ENCODE results near the gene POLDIP2. TPM values are rescaled to one million over a fixed set of nuclear protein-coding genes. Genes with fewer than 3 reads are reported as not detected.

The POLDIP2 gene
- total RNA-seq, 1 experiment from 2014 or later = 105 TPM

GRCh38 chr17:28381141-28381825 lies 24.0 kb upstream of the POLDIP2 start:
- no peak for DNase-seq (ENCODE audit: unreplicated experiment)
- H3K9me3 Mint-ChIP-seq (ENCODE audit: unreplicated experiment) = no peaks in the 10 kb centered on the region
- no TSS peak for BruUV-seq (replicated peaks)
- intact Hi-C loops (cut with micrococcal nuclease) = no loop called here
- H3K4me3 Mint-ChIP-seq (ENCODE audit: unreplicated experiment) = no peak overlapping the region
- H3K36me3 Mint-ChIP-seq (ENCODE audit: insufficient read depth, unreplicated experiment) = peaks cover 13% of the 10 kb centered on the region
- CTCF ChIA-PET = interaction anchor here (0.6 to 3.2 kb wide), 4 partner anchors 17 to 141 kb away, joined by 3 to 11 read pairs (median 4); no protein-coding TSS in a partner anchor
- POLR2A ChIA-PET = interaction anchor here (0.7 to 3.4 kb wide), 14 partner anchors 12 to 217 kb away, joined by 3 to 40 read pairs (median 6); partner anchors contain the start of genes IFT20, POLDIP2, SLC46A1 and TNFAIP1
- TF ChIP-seq CTCF (IDR thresholded peaks at IDR 0.05; ENCODE audit: unreplicated experiment) = no peak
- no peak overlapping the region for H3K27ac Mint-ChIP-seq (ENCODE audit: low read depth, unreplicated experiment)
- no peaks in the 10 kb centered on the region for H3K27me3 Mint-ChIP-seq (ENCODE audit: insufficient read depth, unreplicated experiment)
- peaks cover 13% of the 10 kb centered on the region for H3K4me1 Mint-ChIP-seq (ENCODE audit: insufficient read depth, unreplicated experiment)

- H3K27me3 Mint-ChIP-seq (ENCODE audit: insufficient read depth, unreplicated experiment) = no peaks in the 10 kb centered on the region
These were observed 22.8 kb upstream of the POLDIP2 start for GRCh38 chr17:28379814-28380801.

DNA sequence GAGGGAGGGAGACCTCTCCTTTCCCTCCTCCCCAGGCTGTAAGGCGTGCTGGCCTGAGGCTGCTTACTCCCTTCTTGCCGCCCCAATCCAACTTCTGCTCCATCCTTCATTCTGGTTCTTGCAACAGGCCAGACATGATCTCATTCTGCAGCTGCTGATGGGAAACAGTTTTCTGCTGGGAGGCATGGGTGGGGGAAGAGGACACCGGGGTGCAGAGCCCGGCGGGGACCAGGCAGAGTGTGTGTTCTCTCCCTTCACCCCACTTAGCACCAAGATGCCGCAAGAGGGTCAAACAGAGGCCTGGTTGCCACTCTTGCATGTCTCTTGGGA lies 15.6 kb upstream of the POLDIP2 start:
- no peak overlapping the region for H3K27ac Mint-ChIP-seq (ENCODE audit: low read depth, unreplicated experiment)
- no peak for DNase-seq (ENCODE audit: unreplicated experiment)
- ChIA-PET CTCF (no interaction called here), POLR2A (interaction anchor here (0.7 to 2.7 kb wide), 3 partner anchors 16 to 34 kb away, joined by 3 to 9 read pairs (median 3); partner anchors contain the start of gene POLDIP2)
- H3K4me1 Mint-ChIP-seq (ENCODE audit: insufficient read depth, unreplicated experiment) = peaks cover 5% of the 10 kb centered on the region
- intact Hi-C loops (cut with micrococcal nuclease) = no loop called here
- TF ChIP-seq CTCF (IDR thresholded peaks at IDR 0.05; ENCODE audit: unreplicated experiment) = no peak
- H3K36me3 Mint-ChIP-seq (ENCODE audit: insufficient read depth, unreplicated experiment) = no peaks in the 10 kb centered on the region
- no TSS peak for BruUV-seq (replicated peaks)
- no peaks in the 10 kb centered on the region for H3K9me3 Mint-ChIP-seq (ENCODE audit: unreplicated experiment)
- peak overlapping the region; percentile 31 for H3K4me3 Mint-ChIP-seq (ENCODE audit: unreplicated experiment)
- no peaks in the 10 kb centered on the region for H3K27me3 Mint-ChIP-seq (ENCODE audit: insufficient read depth, unreplicated experiment)

More at GRCh38 chr17:28379814-28380801, 22.8 kb upstream of the POLDIP2 start:
- H3K4me3 Mint-ChIP-seq (ENCODE audit: unreplicated experiment) = no peak overlapping the region
- POLR2A ChIA-PET = interaction anchor here (0.6 to 3.4 kb wide), 25 partner anchors 9 to 218 kb away, joined by 3 to 40 read pairs (median 5); partner anchors contain the start of genes IFT20, POLDIP2, SLC46A1 and TMEM97
- peak; percentile 99 for DNase-seq (ENCODE audit: unreplicated experiment)
- H3K4me1 Mint-ChIP-seq (ENCODE audit: insufficient read depth, unreplicated experiment) = peaks cover 13% of the 10 kb centered on the region
- intact Hi-C loops (cut with micrococcal nuclease) = no loop called here
- no peaks in the 10 kb centered on the region for H3K9me3 Mint-ChIP-seq (ENCODE audit: unreplicated experiment)
- TF ChIP-seq CTCF (IDR thresholded peaks at IDR 0.05; ENCODE audit: unreplicated experiment) = no peak
- TSS peak; percentile 99 for BruUV-seq (replicated peaks)
- H3K36me3 Mint-ChIP-seq (ENCODE audit: insufficient read depth, unreplicated experiment) = peaks cover 13% of the 10 kb centered on the region
- H3K27ac Mint-ChIP-seq (ENCODE audit: low read depth, unreplicated experiment) = peak overlapping the region; percentile 93
- CTCF ChIA-PET = interaction anchor here (0.6 to 3.2 kb wide), 7 partner anchors 36 to 161 kb away, joined by 3 to 11 read pairs (median 3); no protein-coding TSS in a partner anchor
